ENCODE results near the gene MRPS25. TPM values are rescaled to one million over a fixed set of nuclear protein-coding genes. Genes with fewer than 3 reads are reported as not detected.

MRPS25 gene
- total RNA-seq, 1 experiment from 2014 or later = 58.3 TPM

GRCh38 chr3:15086263-15086662 lies 21.1 kb upstream of the MRPS25 start (continued):
- TF ChIP-seq, protein P1, sequence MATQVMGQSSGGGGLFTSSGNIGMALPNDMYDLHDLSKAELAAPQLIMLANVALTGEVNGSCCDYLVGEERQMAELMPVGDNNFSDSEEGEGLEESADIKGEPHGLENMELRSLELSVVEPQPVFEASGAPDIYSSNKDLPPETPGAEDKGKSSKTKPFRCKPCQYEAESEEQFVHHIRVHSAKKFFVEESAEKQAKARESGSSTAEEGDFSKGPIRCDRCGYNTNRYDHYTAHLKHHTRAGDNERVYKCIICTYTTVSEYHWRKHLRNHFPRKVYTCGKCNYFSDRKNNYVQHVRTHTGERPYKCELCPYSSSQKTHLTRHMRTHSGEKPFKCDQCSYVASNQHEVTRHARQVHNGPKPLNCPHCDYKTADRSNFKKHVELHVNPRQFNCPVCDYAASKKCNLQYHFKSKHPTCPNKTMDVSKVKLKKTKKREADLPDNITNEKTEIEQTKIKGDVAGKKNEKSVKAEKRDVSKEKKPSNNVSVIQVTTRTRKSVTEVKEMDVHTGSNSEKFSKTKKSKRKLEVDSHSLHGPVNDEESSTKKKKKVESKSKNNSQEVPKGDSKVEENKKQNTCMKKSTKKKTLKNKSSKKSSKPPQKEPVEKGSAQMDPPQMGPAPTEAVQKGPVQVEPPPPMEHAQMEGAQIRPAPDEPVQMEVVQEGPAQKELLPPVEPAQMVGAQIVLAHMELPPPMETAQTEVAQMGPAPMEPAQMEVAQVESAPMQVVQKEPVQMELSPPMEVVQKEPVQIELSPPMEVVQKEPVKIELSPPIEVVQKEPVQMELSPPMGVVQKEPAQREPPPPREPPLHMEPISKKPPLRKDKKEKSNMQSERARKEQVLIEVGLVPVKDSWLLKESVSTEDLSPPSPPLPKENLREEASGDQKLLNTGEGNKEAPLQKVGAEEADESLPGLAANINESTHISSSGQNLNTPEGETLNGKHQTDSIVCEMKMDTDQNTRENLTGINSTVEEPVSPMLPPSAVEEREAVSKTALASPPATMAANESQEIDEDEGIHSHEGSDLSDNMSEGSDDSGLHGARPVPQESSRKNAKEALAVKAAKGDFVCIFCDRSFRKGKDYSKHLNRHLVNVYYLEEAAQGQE (IDR thresholded peaks at IDR 0.05; ENCODE audit: low read depth) = no peak
- TF ChIP-seq TCF7L2 (IDR thresholded peaks at IDR 0.05; ENCODE audit: borderline replicate concordance, extremely low read depth, insufficient read depth, insufficient read length) (no peak), POLR2AphosphoS5 (IDR thresholded peaks at IDR 0.05; ENCODE audit: low read depth, low read length) (no peak), ELF1 (IDR thresholded peaks at IDR 0.05; ENCODE audit: borderline replicate concordance, low read depth) (no peak), CBX3 (IDR thresholded peaks at IDR 0.05; ENCODE audit: low read depth) (no peak)

DNA sequence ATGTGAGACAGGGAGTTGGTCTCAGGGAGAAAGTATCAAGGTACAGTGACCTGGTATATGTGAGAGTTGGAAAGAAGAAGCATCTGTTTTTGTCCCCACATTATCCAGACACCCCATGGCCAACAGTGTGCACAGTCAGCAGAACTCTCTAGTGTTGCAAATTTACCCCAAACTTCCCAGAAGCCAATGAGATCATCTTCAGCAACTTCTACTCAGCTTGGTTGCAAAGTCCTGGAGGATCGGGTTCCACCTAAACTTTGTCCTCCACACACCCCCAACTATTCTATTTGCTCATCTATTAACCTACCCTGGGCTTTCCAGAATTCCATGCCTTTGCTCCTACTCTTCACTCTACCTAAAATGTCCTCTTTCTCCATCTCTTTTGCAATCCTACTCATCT lies 18.1 kb upstream of the MRPS25 start:
- POLR2A ChIA-PET = no interaction called here
- Histone ChIP-seq H4K20me1 (ENCODE audit: insufficient read depth) (no peaks in the 10 kb centered on the region), H3K27me3 (ENCODE audit: insufficient read depth, low read length) (no peaks in the 10 kb centered on the region), H3K36me3 (ENCODE audit: control insufficient read depth in 1 of 2, insufficient read depth in 2 of 2, low read length in 2 of 2) (peaks cover 8 to 25% of the 10 kb centered on the region in 2 experiments; a peak in 3 of 4 replicates), H3K9me2 (ENCODE audit: insufficient read depth) (no peaks in the 10 kb centered on the region), H3K4me2 (ENCODE audit: low read length) (no peak overlapping the region), H3K27ac (ENCODE audit: low read depth, low read length) (no peak overlapping the region), H3K4me1 (ENCODE audit: control insufficient read depth in 1 of 2, insufficient read depth in 2 of 2, low read length in 2 of 2) (no peaks in the 10 kb centered on the region), H3K4me3 (replicated peaks in 1 of 2; ENCODE audit: low read depth in 1 of 2, low read length in 2 of 2) (no peak overlapping the region), H3K9me3 (ENCODE audit: control insufficient read depth in 1 of 2, insufficient read depth in 1 of 2, low read depth in 1 of 2, low read length in 2 of 2) (no peaks in the 10 kb centered on the region), H3K79me2 (ENCODE audit: insufficient read depth, low read length) (no peaks in the 10 kb centered on the region), H2AFZ (ENCODE audit: low read depth, low read length, poor library complexity, severe bottlenecking) (no peak overlapping the region), H3K9ac (ENCODE audit: low read length) (no peak overlapping the region)
- DNase-seq (ENCODE audit: low read depth, low spot score) (no peak), ATAC-seq (no peak)
- intact Hi-C loops (cut with micrococcal nuclease) = no loop called here
- no TSS peak for BruUV-seq (replicated peaks)
- CTCF ChIA-PET = no interaction called here
- RAD21 ChIA-PET (ENCODE audit: low non-redundant PET in 1 of 2, low total read pairs in 2 of 2, uncharacterized antibody in 2 of 2, unreplicated experiment in 2 of 2) = no interaction called here
- TF ChIP-seq SP1 (IDR thresholded peaks at IDR 0.05; ENCODE audit: low read depth) (no peak), CTCF (IDR thresholded peaks at IDR 0.05 in 2 of 3, conservative IDR thresholded peaks at IDR 0.05 in 1 of 3; ENCODE audit: borderline replicate concordance in 1 of 3, insufficient read depth in 1 of 3, low read depth in 2 of 3, low read length in 2 of 3) (no peak), TCF7L2 (IDR thresholded peaks at IDR 0.05; ENCODE audit: borderline replicate concordance, extremely low read depth, insufficient read depth, insufficient read length) (no peak), SIN3A (IDR thresholded peaks at IDR 0.05; ENCODE audit: low read depth) (no peak), EZH2 (IDR thresholded peaks at IDR 0.05) (no peak), ELF1 (IDR thresholded peaks at IDR 0.05; ENCODE audit: borderline replicate concordance, low read depth) (no peak), POLR2AphosphoS5 (IDR thresholded peaks at IDR 0.05; ENCODE audit: low read depth, low read length) (no peak), ZBTB33 (IDR thresholded peaks at IDR 0.05; ENCODE audit: extremely low read depth, insufficient replicate concordance, low read length) (no peak), ZFX (IDR thresholded peaks at IDR 0.05) (no peak), ZNF274 (IDR thresholded peaks at IDR 0.05; ENCODE audit: low read depth, low read length) (no peak), YY1 (IDR thresholded peaks at IDR 0.05; ENCODE audit: extremely low read depth, insufficient replicate concordance, low read depth, low read length) (no peak), FOSL1 (IDR thresholded peaks at IDR 0.05; ENCODE audit: low read depth) (no peak), POLR2A (IDR thresholded peaks at IDR 0.05; ENCODE audit: borderline replicate concordance, extremely low read depth, insufficient read depth, insufficient read length) (no peak), CEBPB (IDR thresholded peaks at IDR 0.05; ENCODE audit: low read depth) (no peak), SRF (IDR thresholded peaks at IDR 0.05; ENCODE audit: low read depth) (no peak)
- TF ChIP-seq, protein P2, sequence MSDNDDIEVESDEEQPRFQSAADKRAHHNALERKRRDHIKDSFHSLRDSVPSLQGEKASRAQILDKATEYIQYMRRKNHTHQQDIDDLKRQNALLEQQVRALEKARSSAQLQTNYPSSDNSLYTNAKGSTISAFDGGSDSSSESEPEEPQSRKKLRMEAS (IDR thresholded peaks at IDR 0.05) = no peak
